HepG2 (cell line): ENCODE data around the gene PEX10. TPM values are rescaled to one million over a fixed set of nuclear protein-coding genes. Genes with fewer than 3 reads are reported as not detected.
A peak's percentile ranks its signal among the peaks of the same experiment; 100 is the strongest.

ENCODE experiments used
- BHLHE40 ChIP-seq: IDR thresholded peaks from 2 replicates; pipeline ENCODE4 v1.6.1; 2011; ENCODE audit warnings: low read length, improper control_type of control experiment
- HES4 ChIP-seq: sonication (generic); formaldehyde crosslinking; IDR thresholded peaks from 2 replicates; pipeline ENCODE4 v1.9.0; 2021; ENCODE audit warnings: mild to moderate bottlenecking, missing genetic modification reagents, borderline replicate concordance
- HNF4G ChIP-seq, 2 experiments: sonication (generic) in 1 of 2; formaldehyde crosslinking in 1 of 2; IDR thresholded peaks; 2 replicates each; pipeline versions ENCODE4 v1.4.0 to v1.6.1; 2011 to 2020; ENCODE audit warnings: borderline replicate concordance in 2 of 2, low read depth in 2 of 2, mild to moderate bottlenecking in 2 of 2, low read length in 1 of 2, missing genetic modification reagents in 1 of 2, moderate library complexity in 1 of 2
- IKZF1 ChIP-seq: fragments of 450-650 bp; IDR thresholded peaks from 2 replicates; pipeline ENCODE4 v1.7.1; 2016
- IRF9 ChIP-seq: sonication (generic); formaldehyde crosslinking; IDR thresholded peaks from 2 replicates; pipeline ENCODE4 v1.8.0; 2022; ENCODE audit warnings: missing genetic modification reagents, mild to moderate bottlenecking, borderline replicate concordance
- MYC ChIP-seq: sonication (generic); formaldehyde crosslinking; IDR thresholded peaks from 2 replicates; pipeline ENCODE4 v1.9.0; 2021; ENCODE audit warnings: missing genetic modification reagents, borderline replicate concordance
- PITX1 ChIP-seq: sonication (generic); formaldehyde crosslinking; IDR thresholded peaks from 2 replicates; pipeline ENCODE4 v1.5.1; 2020; ENCODE audit warnings: mild to moderate bottlenecking, missing genetic modification reagents
- POLR2G ChIP-seq: fragments of 200-400 bp; formaldehyde crosslinking; IDR thresholded peaks from 2 replicates; pipeline ENCODE4 v1.6.1; 2018; ENCODE audit warnings: mild to moderate bottlenecking, low read depth, low read length, moderate library complexity
- PTBP1 ChIP-seq: fragments of 200-400 bp; formaldehyde crosslinking; IDR thresholded peaks from 2 replicates; pipeline ENCODE4 v1.6.1; 2018; ENCODE audit warnings: low read length, low read depth; ENCODE audit not compliant: poor library complexity, severe bottlenecking
- RFXANK ChIP-seq: IDR thresholded peaks from 2 replicates; pipeline ENCODE4 v1.6.1; 2016
- SCMH1 ChIP-seq: sonication (generic); formaldehyde crosslinking; IDR thresholded peaks from 2 replicates; pipeline ENCODE4 v1.9.0; 2021; ENCODE audit warnings: missing genetic modification reagents, mild to moderate bottlenecking, borderline replicate concordance
- SIN3A ChIP-seq: IDR thresholded peaks from 2 replicates; pipeline ENCODE4 v1.6.1; 2011; ENCODE audit warnings: low read depth, mild to moderate bottlenecking, control low read depth, low read length, borderline replicate concordance
- TBL1XR1 ChIP-seq: fragments of 150-350 bp; IDR thresholded peaks from 2 replicates; pipeline ENCODE4 v1.6.1; 2014; ENCODE audit warnings: borderline replicate concordance, low read length; ENCODE audit not compliant: partially characterized antibody
- XRCC5 ChIP-seq: fragments of 200-400 bp; formaldehyde crosslinking; optimal IDR thresholded peaks from 2 replicates; pipeline ENCODE3; 2017; ENCODE audit warnings: mild to moderate bottlenecking, low read length
- ZNF614 ChIP-seq: IDR thresholded peaks from 2 replicates; pipeline ENCODE4 v1.6.1; 2018; ENCODE audit warnings: missing biosample characterization, missing genetic modification reagents, inconsistent platforms, borderline replicate concordance
- ZNF615 ChIP-seq: sonication (generic); formaldehyde crosslinking; IDR thresholded peaks from 2 replicates; pipeline ENCODE4 v1.5.0; 2020; ENCODE audit warnings: mild to moderate bottlenecking, missing genetic modification reagents, borderline replicate concordance
- polyA plus RNA-seq, 8 experiments: library from polyadenylated mRNA; depleted of rRNA in 3 of 8; stranded (reverse) in 7 of 8; unstranded in 1 of 8; fragments of >200 nt; fragmentation: Illumina TruSeq in 4 of 8; extraction: Trizol in 4 of 8; gene quantifications; 2 replicates each; pipeline versions ENCODE4 v1.2.1 to v1.2.3, GENCODE V29; 2011 to 2016; ENCODE audit warnings: low read depth in 4 of 8, missing spikeins in 1 of 8, mixed read lengths in 1 of 8; ENCODE audit not compliant: insufficient read depth in 1 of 8
- total RNA-seq, 5 experiments: library from RNA; depleted of rRNA; stranded (reverse); fragments of >200 nt; fragmentation: Illumina TruSeq; extraction: Trizol; gene quantifications; 2 replicates each; pipeline ENCODE4 v1.2.3, GENCODE V29; 2016; ENCODE audit warnings: low read depth in 1 of 5
- TF ChIP-seq, protein P1 (sequence below): IDR thresholded peaks from 2 replicates; pipeline ENCODE4 v1.6.1; 2016; ENCODE audit warnings: low read depth, control low read depth
- TF ChIP-seq, protein P2 (sequence below): IDR thresholded peaks from 2 replicates; pipeline ENCODE4 v1.6.1; 2012; ENCODE audit warnings: low read length, improper control_type of control experiment
- TF ChIP-seq, protein P3 (sequence below): sonication (generic); formaldehyde crosslinking; IDR thresholded peaks from 2 replicates; pipeline ENCODE4 v1.4.0; 2020; ENCODE audit warnings: low read depth, missing genetic modification reagents

PEX10 gene
- total and polyA plus RNA-seq, 2 of the 13 experiments (the other 11 are each of a cell fraction or from before 2014, with no cell fraction given), result 16.1 to 39.6 TPM

DNA sequence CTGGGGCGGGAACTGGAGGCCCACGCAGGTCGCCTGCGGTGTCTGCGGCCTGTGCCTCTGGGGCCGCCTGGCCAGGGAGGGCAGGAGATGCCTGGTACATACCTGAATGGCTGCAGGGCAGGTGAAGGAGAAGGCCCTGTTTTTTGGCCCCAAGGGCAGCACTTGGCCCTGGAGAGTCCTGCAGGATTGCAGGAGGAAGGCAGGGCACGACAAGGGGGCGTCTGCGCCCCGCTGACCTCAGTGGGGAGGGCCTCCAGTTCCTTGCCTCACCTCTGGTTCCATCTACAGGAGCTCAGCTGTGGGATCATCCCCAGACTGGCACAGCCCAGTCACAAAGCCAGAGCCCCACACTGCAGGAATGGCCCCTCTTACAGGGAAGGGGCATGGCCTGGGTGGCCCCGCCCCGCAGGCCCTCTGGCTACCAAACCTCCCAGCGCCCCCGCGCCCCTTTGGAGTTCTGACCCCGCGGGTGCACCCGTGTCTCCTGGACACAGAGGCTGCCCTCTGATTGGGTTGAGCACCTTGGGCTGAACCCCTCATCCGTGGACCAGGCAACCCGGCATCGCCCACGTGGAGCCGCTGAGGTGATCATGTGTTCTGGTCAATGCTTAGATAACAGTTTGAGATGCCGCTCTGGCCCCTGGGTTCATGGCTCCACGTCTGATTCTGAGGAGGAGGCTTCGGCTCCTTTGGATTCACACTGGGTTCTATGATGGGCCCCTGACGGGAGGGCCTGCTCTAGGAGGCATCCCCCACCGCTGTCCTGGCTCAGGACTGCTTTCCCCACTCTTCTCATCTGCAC is 1.3 kb upstream of the PEX10 start (continued):
- TF ChIP-seq, protein P1, sequence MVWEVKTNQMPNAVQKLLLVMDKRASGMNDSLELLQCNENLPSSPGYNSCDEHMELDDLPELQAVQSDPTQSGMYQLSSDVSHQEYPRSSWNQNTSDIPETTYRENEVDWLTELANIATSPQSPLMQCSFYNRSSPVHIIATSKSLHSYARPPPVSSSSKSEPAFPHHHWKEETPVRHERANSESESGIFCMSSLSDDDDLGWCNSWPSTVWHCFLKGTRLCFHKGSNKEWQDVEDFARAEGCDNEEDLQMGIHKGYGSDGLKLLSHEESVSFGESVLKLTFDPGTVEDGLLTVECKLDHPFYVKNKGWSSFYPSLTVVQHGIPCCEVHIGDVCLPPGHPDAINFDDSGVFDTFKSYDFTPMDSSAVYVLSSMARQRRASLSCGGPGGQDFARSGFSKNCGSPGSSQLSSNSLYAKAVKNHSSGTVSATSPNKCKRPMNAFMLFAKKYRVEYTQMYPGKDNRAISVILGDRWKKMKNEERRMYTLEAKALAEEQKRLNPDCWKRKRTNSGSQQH, result no peak
- TF ChIP-seq, protein P2, sequence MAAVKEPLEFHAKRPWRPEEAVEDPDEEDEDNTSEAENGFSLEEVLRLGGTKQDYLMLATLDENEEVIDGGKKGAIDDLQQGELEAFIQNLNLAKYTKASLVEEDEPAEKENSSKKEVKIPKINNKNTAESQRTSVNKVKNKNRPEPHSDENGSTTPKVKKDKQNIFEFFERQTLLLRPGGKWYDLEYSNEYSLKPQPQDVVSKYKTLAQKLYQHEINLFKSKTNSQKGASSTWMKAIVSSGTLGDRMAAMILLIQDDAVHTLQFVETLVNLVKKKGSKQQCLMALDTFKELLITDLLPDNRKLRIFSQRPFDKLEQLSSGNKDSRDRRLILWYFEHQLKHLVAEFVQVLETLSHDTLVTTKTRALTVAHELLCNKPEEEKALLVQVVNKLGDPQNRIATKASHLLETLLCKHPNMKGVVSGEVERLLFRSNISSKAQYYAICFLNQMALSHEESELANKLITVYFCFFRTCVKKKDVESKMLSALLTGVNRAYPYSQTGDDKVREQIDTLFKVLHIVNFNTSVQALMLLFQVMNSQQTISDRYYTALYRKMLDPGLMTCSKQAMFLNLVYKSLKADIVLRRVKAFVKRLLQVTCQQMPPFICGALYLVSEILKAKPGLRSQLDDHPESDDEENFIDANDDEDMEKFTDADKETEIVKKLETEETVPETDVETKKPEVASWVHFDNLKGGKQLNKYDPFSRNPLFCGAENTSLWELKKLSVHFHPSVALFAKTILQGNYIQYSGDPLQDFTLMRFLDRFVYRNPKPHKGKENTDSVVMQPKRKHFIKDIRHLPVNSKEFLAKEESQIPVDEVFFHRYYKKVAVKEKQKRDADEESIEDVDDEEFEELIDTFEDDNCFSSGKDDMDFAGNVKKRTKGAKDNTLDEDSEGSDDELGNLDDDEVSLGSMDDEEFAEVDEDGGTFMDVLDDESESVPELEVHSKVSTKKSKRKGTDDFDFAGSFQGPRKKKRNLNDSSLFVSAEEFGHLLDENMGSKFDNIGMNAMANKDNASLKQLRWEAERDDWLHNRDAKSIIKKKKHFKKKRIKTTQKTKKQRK, result no peak
- TF ChIP-seq IRF9 (CRISPR knock-in tag) (no peak), HNF4G (IDR thresholded peaks at IDR 0.05; ENCODE audit: borderline replicate concordance, low read depth, low read length) (no peak), HNF4G (CRISPR knock-in tag; IDR thresholded peaks at IDR 0.05; ENCODE audit: borderline replicate concordance, low read depth) (no peak), ZNF615 (CRISPR knock-in tag) (no peak), IKZF1 (no peak), HES4 (CRISPR knock-in tag) (peak; percentile 42; the same call in 1 of the 2 replicates), MYC (CRISPR knock-in tag) (peak; percentile 79; the same call in 1 of the 2 replicates), SCMH1 (CRISPR knock-in tag) (no peak), BHLHE40 (no peak), POLR2G (peak; percentile 53), PITX1 (CRISPR knock-in tag) (no peak), SIN3A (0 out of 2 replicates have a peak, but pooled peaks have one; percentile 37), TBL1XR1 (no peak), ZNF614 (CRISPR knock-in tag) (0 out of 2 replicates have a peak, but pooled peaks have one; percentile 8), XRCC5 (no peak), RFXANK (no peak), PTBP1 (peak; percentile 70)
- TF ChIP-seq, protein P3, sequence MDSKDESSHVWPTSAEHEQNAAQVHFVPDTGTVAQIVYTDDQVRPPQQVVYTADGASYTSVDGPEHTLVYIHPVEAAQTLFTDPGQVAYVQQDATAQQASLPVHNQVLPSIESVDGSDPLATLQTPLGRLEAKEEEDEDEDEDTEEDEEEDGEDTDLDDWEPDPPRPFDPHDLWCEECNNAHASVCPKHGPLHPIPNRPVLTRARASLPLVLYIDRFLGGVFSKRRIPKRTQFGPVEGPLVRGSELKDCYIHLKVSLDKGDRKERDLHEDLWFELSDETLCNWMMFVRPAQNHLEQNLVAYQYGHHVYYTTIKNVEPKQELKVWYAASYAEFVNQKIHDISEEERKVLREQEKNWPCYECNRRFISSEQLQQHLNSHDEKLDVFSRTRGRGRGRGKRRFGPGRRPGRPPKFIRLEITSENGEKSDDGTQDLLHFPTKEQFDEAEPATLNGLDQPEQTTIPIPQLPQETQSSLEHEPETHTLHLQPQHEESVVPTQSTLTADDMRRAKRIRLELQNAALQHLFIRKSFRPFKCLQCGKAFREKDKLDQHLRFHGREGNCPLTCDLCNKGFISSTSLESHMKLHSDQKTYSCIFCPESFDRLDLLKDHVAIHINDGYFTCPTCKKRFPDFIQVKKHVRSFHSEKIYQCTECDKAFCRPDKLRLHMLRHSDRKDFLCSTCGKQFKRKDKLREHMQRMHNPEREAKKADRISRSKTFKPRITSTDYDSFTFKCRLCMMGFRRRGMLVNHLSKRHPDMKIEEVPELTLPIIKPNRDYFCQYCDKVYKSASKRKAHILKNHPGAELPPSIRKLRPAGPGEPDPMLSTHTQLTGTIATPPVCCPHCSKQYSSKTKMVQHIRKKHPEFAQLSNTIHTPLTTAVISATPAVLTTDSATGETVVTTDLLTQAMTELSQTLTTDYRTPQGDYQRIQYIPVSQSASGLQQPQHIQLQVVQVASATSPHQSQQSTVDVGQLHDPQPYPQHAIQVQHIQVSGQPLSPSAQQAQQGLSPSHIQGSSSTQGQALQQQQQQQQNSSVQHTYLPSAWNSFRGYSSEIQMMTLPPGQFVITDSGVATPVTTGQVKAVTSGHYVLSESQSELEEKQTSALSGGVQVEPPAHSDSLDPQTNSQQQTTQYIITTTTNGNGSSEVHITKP, result no peak
